Esophagus muscularis mucosa (tissue), 3 donors: ENCODE results near the gene SMCO2.

Experiments used
- CTCF ChIP-seq, 3 experiments: fragments of 200-600 bp in 2 of 3; fragments of 450-650 bp in 1 of 3; sonication (generic) in 2 of 3; IDR thresholded peaks; one replicate each; pipeline ENCODE4 v1.5.1; 2017 to 2019; ENCODE audit warnings: antibody characterized with exemption in 3 of 3, mild to moderate bottlenecking in 2 of 3, moderate library complexity in 1 of 3
- POLR2AphosphoS5 ChIP-seq, 2 donors: sonication (generic); formaldehyde crosslinking; IDR thresholded peaks; one replicate each; pipeline ENCODE4 v1.6.1; 2017; ENCODE audit warnings: antibody characterized with exemption in 2 of 2

- TF ChIP-seq CTCF (IDR thresholded peaks at IDR 0.05) (no peak), POLR2AphosphoS5 (IDR thresholded peaks at IDR 0.05) (no peak)
These were observed 71.6 kb downstream of the SMCO2 start for GRCh38 chr12:27517961-27518665.
